HCT116 (cell line): Measurements from ENCODE around the gene SLIT1. TPM values are rescaled to one million over a fixed set of nuclear protein-coding genes. Genes with fewer than 3 reads are reported as not detected.

Experiments
- ATAC-seq: fragments of 200-7000 bp; cut with Tn5 transposase; 2 replicates; pipeline ENCODE4 v1.9.1; 2020; ENCODE audit warnings: mild to moderate bottlenecking, moderate library complexity
- BruUV-seq: library from RNA; stranded (reverse); fragments of 400-500 nt; replicated peaks from 2 replicates; lab custom pipeline; 2021; lab: Mats Ljungman, UMichigan
- CTCF ChIA-PET: fragments of 300-600 bp; sonication (Branson Sonifier 250); formaldehyde crosslinking; loops from one replicate; lab custom pipeline; 2021; ENCODE audit warnings: antibody characterized with exemption; lab: Charles Lee
- POLR2A ChIA-PET: fragments of 300-600, 350-600 bp; sonication (Branson Sonifier 250); formaldehyde crosslinking; loops from one replicate; lab custom pipeline; 2021; ENCODE audit warnings: antibody characterized with exemption; lab: Charles Lee
- RAD21 ChIA-PET, 2 experiments: fragments of 300-600 bp; sonication (Branson Sonifier 250); formaldehyde crosslinking; loops; one replicate each; lab custom pipeline; 2023; ENCODE audit warnings: low total read pairs in 2 of 2; ENCODE audit not compliant: uncharacterized antibody in 2 of 2, unreplicated experiment in 2 of 2, low non-redundant PET in 1 of 2; lab: Charles Lee
- DNase-seq: peaks from one replicate; pipeline ENCODE4 v3.0.0-alpha.2; 2010; ENCODE audit warnings: low read depth, low spot score
- H2AFZ ChIP-seq: fragments of 200-600 bp; shearing (Covaris generic), sonication (generic); 2 replicates; pipeline ENCODE4 v1.6.1; 2017; ENCODE audit warnings: low read depth, mixed run types, mixed read lengths, antibody characterized with exemption, low read length; ENCODE audit not compliant: poor library complexity, severe bottlenecking
- H3K27ac ChIP-seq: 2 replicates; pipeline ENCODE4 v1.5.1; 2012; ENCODE audit warnings: low read depth, low read length
- H3K27me3 ChIP-seq: fragments of 200-600 bp; sonication (generic); 2 replicates; pipeline ENCODE4 v1.6.1; 2016; ENCODE audit warnings: mixed run types, low read length, mixed read lengths; ENCODE audit not compliant: insufficient read depth
- H3K36me3 ChIP-seq, 2 experiments: fragments of 200-500 bp in 1 of 2; fragments of 200-600 bp in 1 of 2; sonication (Bioruptor generic) in 1 of 2; sonication (generic) in 1 of 2; 2 replicates each; pipeline versions ENCODE4 v1.5.1 to v1.6.1; 2014 to 2016; ENCODE audit warnings: low read length in 2 of 2, inconsistent platforms in 1 of 2, mixed read lengths in 1 of 2, mixed run types in 1 of 2; ENCODE audit not compliant: insufficient read depth in 2 of 2, control insufficient read depth in 1 of 2
- H3K4me1 ChIP-seq, 2 experiments: fragments of 200-600 bp in 1 of 2; sonication (generic) in 1 of 2; 2 replicates each; pipeline versions ENCODE4 v1.5.1 to v1.6.1; 2012 to 2017; ENCODE audit warnings: low read length in 2 of 2, inconsistent platforms in 1 of 2, mild to moderate bottlenecking in 1 of 2, mixed read lengths in 1 of 2, mixed run types in 1 of 2, moderate library complexity in 1 of 2; ENCODE audit not compliant: insufficient read depth in 2 of 2, control insufficient read depth in 1 of 2
- H3K4me2 ChIP-seq: fragments of 200-600 bp; sonication (generic); 2 replicates; pipeline ENCODE4 v1.6.1; 2017; ENCODE audit warnings: mixed run types, low read length, mixed read lengths
- H3K4me3 ChIP-seq, 2 experiments: fragments of 200-600 bp in 1 of 2; sonication (generic) in 1 of 2; replicated peaks in 1 of 2; 2 replicates each; pipeline ENCODE4 v1.5.1; 2011 to 2016; ENCODE audit warnings: low read length in 2 of 2, control low read depth in 1 of 2, low read depth in 1 of 2, mild to moderate bottlenecking in 1 of 2, mixed read lengths in 1 of 2, mixed run types in 1 of 2
- H3K79me2 ChIP-seq: fragments of 200-600 bp; sonication (generic); 2 replicates; pipeline ENCODE4 v1.6.1; 2017; ENCODE audit warnings: mild to moderate bottlenecking, mixed run types, low read length, moderate library complexity, mixed read lengths; ENCODE audit not compliant: insufficient read depth
- H3K9ac ChIP-seq: fragments of 200-600 bp; sonication (generic); 2 replicates; pipeline ENCODE4 v1.6.1; 2016; ENCODE audit warnings: low read length, mixed read lengths
- H3K9me2 ChIP-seq: fragments of 200-600 bp; sonication (generic), shearing (Covaris generic); 2 replicates; pipeline ENCODE4 v1.6.1; 2017; ENCODE audit warnings: mixed run types, mild to moderate bottlenecking, moderate library complexity; ENCODE audit not compliant: insufficient read depth
- H3K9me3 ChIP-seq, 2 experiments: fragments of 200-500 bp in 1 of 2; fragments of 200-600 bp in 1 of 2; sonication (Bioruptor generic) in 1 of 2; sonication (generic) in 1 of 2; 2 replicates each; pipeline ENCODE4 v1.6.1; 2014 to 2017; ENCODE audit warnings: low read length in 2 of 2, mixed read lengths in 2 of 2, inconsistent platforms in 1 of 2, low read depth in 1 of 2, mild to moderate bottlenecking in 1 of 2, mixed run types in 1 of 2, moderate library complexity in 1 of 2; ENCODE audit not compliant: control insufficient read depth in 1 of 2, insufficient read depth in 1 of 2
- H4K20me1 ChIP-seq: fragments of 200-600 bp; sonication (generic), shearing (Covaris generic); 2 replicates; pipeline ENCODE4 v1.6.1; 2017; ENCODE audit warnings: mixed run types, mild to moderate bottlenecking, moderate library complexity; ENCODE audit not compliant: insufficient read depth
- CEBPB ChIP-seq: IDR thresholded peaks from 2 replicates; pipeline ENCODE4 v1.6.1; 2012; ENCODE audit warnings: low read depth
- EGR1 ChIP-seq: IDR thresholded peaks from 2 replicates; pipeline ENCODE4 v1.6.1; 2012; ENCODE audit warnings: low read depth
- ELF1 ChIP-seq: IDR thresholded peaks from 2 replicates; pipeline ENCODE4 v1.6.1; 2012; ENCODE audit warnings: low read depth, borderline replicate concordance
- EZH2 ChIP-seq: fragments of 200-600 bp; sonication (generic); IDR thresholded peaks from 2 replicates; pipeline ENCODE4 v1.6.1; 2017; ENCODE audit warnings: antibody characterized with exemption, mixed run types
- EZH2phosphoT487 ChIP-seq: fragments of 200-600 bp; IDR thresholded peaks from 2 replicates; pipeline ENCODE4 v1.6.1; 2018; ENCODE audit warnings: antibody characterized with exemption, borderline replicate concordance
- FOSL1 ChIP-seq: IDR thresholded peaks from 2 replicates; pipeline ENCODE4 v1.6.1; 2012; ENCODE audit warnings: low read depth
- POLR2AphosphoS5 ChIP-seq: IDR thresholded peaks from 2 replicates; pipeline ENCODE4 v1.6.1; 2011; ENCODE audit warnings: mild to moderate bottlenecking, low read depth, low read length, moderate library complexity
- RAD21 ChIP-seq: IDR thresholded peaks from 2 replicates; pipeline ENCODE4 v1.6.1; 2012; ENCODE audit warnings: low read depth, mild to moderate bottlenecking
- SIN3A ChIP-seq: IDR thresholded peaks from 2 replicates; pipeline ENCODE4 v1.6.1; 2012; ENCODE audit warnings: low read depth
- SP1 ChIP-seq: IDR thresholded peaks from 2 replicates; pipeline ENCODE4 v1.6.1; 2012; ENCODE audit warnings: low read depth
- SRF ChIP-seq: IDR thresholded peaks from 2 replicates; pipeline ENCODE4 v1.6.1; 2012; ENCODE audit warnings: low read depth
- TCF7L2 ChIP-seq: IDR thresholded peaks from 2 replicates; pipeline ENCODE4 v1.7.0; 2011; ENCODE audit warnings: borderline replicate concordance, inconsistent platforms; ENCODE audit not compliant: insufficient read depth, insufficient read length; ENCODE audit errors: extremely low read depth
- YY1 ChIP-seq: IDR thresholded peaks from 2 replicates; pipeline ENCODE4 v1.6.1; 2011; ENCODE audit warnings: low read length, low read depth, moderate library complexity, mild to moderate bottlenecking; ENCODE audit not compliant: insufficient replicate concordance; ENCODE audit errors: extremely low read depth
- ZFX ChIP-seq: fragments of 450-650 bp; IDR thresholded peaks from 2 replicates; pipeline ENCODE4 v1.6.1; 2017
- ZNF274 ChIP-seq: fragments of 200-500 bp; sonication (Bioruptor generic); IDR thresholded peaks from 2 replicates; pipeline ENCODE4 v1.6.1; 2014; ENCODE audit warnings: mild to moderate bottlenecking, low read depth, low read length, inconsistent platforms
- intact Hi-C: fragments of 100-400 bp; cut with micrococcal nuclease; formaldehyde crosslinking; loops from 2 replicates; pipeline ENCODE4 v1.10.0; 2022
- total RNA-seq: library from RNA; stranded (reverse); gene quantifications from one replicate; pipeline ENCODE4 v1.2.1, GENCODE V29; 2021; ENCODE audit not compliant: unreplicated experiment
- TF ChIP-seq, protein P1 (sequence below): IDR thresholded peaks from 2 replicates; pipeline ENCODE4 v1.6.1; 2012
- TF ChIP-seq, protein P2 (sequence below), 3 experiments: fragments of 200-600 bp in 1 of 3; sonication (generic) in 1 of 3; IDR thresholded peaks in 2 of 3; conservative IDR thresholded peaks in 1 of 3; 2 replicates each; pipeline ENCODE4 v1.5.1; 2012 to 2017; ENCODE audit warnings: low read depth in 2 of 3, low read length in 2 of 3, antibody characterized with exemption in 1 of 3, borderline replicate concordance in 1 of 3, control low read depth in 1 of 3, mild to moderate bottlenecking in 1 of 3, mixed read lengths in 1 of 3, mixed run types in 1 of 3, moderate library complexity in 1 of 3; ENCODE audit not compliant: insufficient read depth in 1 of 3
- TF ChIP-seq, protein P3 (sequence below): IDR thresholded peaks from 2 replicates; pipeline ENCODE4 v1.6.1; 2012; ENCODE audit warnings: low read depth
- TF ChIP-seq, protein P4 (sequence below): IDR thresholded peaks from 2 replicates; pipeline ENCODE4 v1.6.1; 2011; ENCODE audit warnings: mild to moderate bottlenecking, low read length, moderate library complexity; ENCODE audit not compliant: insufficient replicate concordance; ENCODE audit errors: extremely low read depth

SLIT1 gene
- total RNA-seq, 1 experiment from 2014 or later = 0.42 TPM

DNA sequence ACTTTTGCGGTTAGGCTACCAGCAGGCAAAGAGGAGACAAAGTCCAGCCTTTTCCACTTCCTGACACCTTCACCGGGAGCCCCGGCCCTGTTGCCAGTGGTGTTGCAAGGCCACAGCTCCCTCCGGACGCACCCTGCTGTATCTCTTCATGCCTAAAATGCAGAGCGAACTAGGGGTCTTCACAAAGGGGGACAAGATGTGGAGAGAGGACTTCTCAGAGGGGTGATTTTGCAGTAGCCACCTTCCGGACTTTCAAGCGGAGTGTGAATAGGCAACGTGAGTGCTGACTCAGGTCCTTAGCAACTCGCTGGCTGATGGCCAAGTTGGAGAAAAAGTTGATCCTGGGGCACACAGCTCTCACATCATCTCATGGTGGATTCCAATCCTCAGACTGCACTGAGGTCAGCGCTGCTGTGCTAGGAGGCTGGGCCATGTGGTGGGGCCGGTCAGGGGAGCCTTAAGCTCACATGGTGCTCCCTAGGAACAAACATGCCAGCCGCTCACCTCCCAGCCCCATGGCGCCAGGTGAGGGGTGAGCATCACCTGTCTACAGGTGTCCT, 187.3 kb downstream of the SLIT1 start:
- H3K9me2 ChIP-seq = no peaks in the 10 kb centered on the region
- BruUV-seq = no TSS peak
- no peak overlapping the region for H3K4me3 ChIP-seq
- H3K27me3 ChIP-seq = no peaks in the 10 kb centered on the region
- no peaks in the 10 kb centered on the region for H3K36me3 ChIP-seq
- intact Hi-C loops = no loop called here
- no peaks in the 10 kb centered on the region for H3K4me1 ChIP-seq
- H4K20me1 ChIP-seq = no peaks in the 10 kb centered on the region
- DNase-seq (no peak), ATAC-seq (no peak)
- ChIA-PET RAD21 (no interaction called here), CTCF (no interaction called here), POLR2A (no interaction called here)
- H3K79me2 ChIP-seq = no peaks in the 10 kb centered on the region
- H3K9ac ChIP-seq = no peak overlapping the region
- H3K4me2 ChIP-seq = no peak overlapping the region
- TF ChIP-seq, protein P1, sequence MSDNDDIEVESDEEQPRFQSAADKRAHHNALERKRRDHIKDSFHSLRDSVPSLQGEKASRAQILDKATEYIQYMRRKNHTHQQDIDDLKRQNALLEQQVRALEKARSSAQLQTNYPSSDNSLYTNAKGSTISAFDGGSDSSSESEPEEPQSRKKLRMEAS = no peak
- no peak for TF ChIP-seq EZH2phosphoT487
- TF ChIP-seq, protein P2, sequence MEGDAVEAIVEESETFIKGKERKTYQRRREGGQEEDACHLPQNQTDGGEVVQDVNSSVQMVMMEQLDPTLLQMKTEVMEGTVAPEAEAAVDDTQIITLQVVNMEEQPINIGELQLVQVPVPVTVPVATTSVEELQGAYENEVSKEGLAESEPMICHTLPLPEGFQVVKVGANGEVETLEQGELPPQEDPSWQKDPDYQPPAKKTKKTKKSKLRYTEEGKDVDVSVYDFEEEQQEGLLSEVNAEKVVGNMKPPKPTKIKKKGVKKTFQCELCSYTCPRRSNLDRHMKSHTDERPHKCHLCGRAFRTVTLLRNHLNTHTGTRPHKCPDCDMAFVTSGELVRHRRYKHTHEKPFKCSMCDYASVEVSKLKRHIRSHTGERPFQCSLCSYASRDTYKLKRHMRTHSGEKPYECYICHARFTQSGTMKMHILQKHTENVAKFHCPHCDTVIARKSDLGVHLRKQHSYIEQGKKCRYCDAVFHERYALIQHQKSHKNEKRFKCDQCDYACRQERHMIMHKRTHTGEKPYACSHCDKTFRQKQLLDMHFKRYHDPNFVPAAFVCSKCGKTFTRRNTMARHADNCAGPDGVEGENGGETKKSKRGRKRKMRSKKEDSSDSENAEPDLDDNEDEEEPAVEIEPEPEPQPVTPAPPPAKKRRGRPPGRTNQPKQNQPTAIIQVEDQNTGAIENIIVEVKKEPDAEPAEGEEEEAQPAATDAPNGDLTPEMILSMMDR (IDR thresholded peaks at IDR 0.05 in 2 of 3, conservative IDR thresholded peaks at IDR 0.05 in 1 of 3; ENCODE audit: borderline replicate concordance in 1 of 3, insufficient read depth in 1 of 3, low read depth in 2 of 3, low read length in 2 of 3) = no peak
- TF ChIP-seq SRF = no peak
- TF ChIP-seq, protein P3, sequence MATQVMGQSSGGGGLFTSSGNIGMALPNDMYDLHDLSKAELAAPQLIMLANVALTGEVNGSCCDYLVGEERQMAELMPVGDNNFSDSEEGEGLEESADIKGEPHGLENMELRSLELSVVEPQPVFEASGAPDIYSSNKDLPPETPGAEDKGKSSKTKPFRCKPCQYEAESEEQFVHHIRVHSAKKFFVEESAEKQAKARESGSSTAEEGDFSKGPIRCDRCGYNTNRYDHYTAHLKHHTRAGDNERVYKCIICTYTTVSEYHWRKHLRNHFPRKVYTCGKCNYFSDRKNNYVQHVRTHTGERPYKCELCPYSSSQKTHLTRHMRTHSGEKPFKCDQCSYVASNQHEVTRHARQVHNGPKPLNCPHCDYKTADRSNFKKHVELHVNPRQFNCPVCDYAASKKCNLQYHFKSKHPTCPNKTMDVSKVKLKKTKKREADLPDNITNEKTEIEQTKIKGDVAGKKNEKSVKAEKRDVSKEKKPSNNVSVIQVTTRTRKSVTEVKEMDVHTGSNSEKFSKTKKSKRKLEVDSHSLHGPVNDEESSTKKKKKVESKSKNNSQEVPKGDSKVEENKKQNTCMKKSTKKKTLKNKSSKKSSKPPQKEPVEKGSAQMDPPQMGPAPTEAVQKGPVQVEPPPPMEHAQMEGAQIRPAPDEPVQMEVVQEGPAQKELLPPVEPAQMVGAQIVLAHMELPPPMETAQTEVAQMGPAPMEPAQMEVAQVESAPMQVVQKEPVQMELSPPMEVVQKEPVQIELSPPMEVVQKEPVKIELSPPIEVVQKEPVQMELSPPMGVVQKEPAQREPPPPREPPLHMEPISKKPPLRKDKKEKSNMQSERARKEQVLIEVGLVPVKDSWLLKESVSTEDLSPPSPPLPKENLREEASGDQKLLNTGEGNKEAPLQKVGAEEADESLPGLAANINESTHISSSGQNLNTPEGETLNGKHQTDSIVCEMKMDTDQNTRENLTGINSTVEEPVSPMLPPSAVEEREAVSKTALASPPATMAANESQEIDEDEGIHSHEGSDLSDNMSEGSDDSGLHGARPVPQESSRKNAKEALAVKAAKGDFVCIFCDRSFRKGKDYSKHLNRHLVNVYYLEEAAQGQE = no peak
- no peak for TF ChIP-seq RAD21
- TF ChIP-seq TCF7L2 = no peak
- no peak for TF ChIP-seq SP1
- TF ChIP-seq FOSL1 = no peak
- TF ChIP-seq EZH2 = no peak
- TF ChIP-seq ZNF274 = no peak
- TF ChIP-seq POLR2AphosphoS5 = no peak
- no peak for TF ChIP-seq ZFX
- no peak for TF ChIP-seq SIN3A
- TF ChIP-seq, protein P4, sequence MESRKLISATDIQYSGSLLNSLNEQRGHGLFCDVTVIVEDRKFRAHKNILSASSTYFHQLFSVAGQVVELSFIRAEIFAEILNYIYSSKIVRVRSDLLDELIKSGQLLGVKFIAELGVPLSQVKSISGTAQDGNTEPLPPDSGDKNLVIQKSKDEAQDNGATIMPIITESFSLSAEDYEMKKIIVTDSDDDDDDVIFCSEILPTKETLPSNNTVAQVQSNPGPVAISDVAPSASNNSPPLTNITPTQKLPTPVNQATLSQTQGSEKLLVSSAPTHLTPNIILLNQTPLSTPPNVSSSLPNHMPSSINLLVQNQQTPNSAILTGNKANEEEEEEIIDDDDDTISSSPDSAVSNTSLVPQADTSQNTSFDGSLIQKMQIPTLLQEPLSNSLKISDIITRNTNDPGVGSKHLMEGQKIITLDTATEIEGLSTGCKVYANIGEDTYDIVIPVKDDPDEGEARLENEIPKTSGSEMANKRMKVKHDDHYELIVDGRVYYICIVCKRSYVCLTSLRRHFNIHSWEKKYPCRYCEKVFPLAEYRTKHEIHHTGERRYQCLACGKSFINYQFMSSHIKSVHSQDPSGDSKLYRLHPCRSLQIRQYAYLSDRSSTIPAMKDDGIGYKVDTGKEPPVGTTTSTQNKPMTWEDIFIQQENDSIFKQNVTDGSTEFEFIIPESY = no peak
- no peak for TF ChIP-seq CEBPB
- TF ChIP-seq EGR1 = no peak
- TF ChIP-seq ELF1 = no peak
- no peak for TF ChIP-seq YY1
- no peaks in the 10 kb centered on the region for H3K9me3 ChIP-seq
- H2AFZ ChIP-seq = no peak overlapping the region
- no peak overlapping the region for H3K27ac ChIP-seq
